ENCODE data around the gene CCNDBP1. TPM values are rescaled to one million over a fixed set of nuclear protein-coding genes. Genes with fewer than 3 reads are reported as not detected.
"Not testable (repeated sequence)": the region's sequence is repeated elsewhere in the genome, so short reads cannot be mapped to it uniquely, and the experiment has no call there.

Gene CCNDBP1
- total RNA-seq, 1 experiment from 2014 or later, result 38.9 TPM

- DNase-seq (ENCODE audit: low spot score), result no peak
- in situ Hi-C loops (cut with HindIII; ENCODE audit: low sequenced_read_pairs), result no loop called here
Measured at GRCh38 chr15:43189296-43189695, 4.1 kb downstream of the CCNDBP1 start.

- DNase-seq (ENCODE audit: low spot score), result peak; percentile 17
- in situ Hi-C loops (cut with HindIII; ENCODE audit: low sequenced_read_pairs), result no loop called here
Measured at GRCh38 chr15:43190178-43190577, 5.0 kb downstream of the CCNDBP1 start.

GRCh38 chr15:43193710-43194109, 8.5 kb downstream of the CCNDBP1 start:
- in situ Hi-C loops (cut with HindIII; ENCODE audit: low sequenced_read_pairs), result no loop called here
- DNase-seq (ENCODE audit: low spot score), result no peak

GRCh38 chr15:43194795-43195194, 9.6 kb downstream of the CCNDBP1 start:
- DNase-seq (ENCODE audit: low spot score), result no peak
- in situ Hi-C loops (cut with HindIII; ENCODE audit: low sequenced_read_pairs), result no loop called here

- in situ Hi-C loops (cut with HindIII; ENCODE audit: low sequenced_read_pairs), result no loop called here
- no peak for DNase-seq (ENCODE audit: low spot score)
Measured at GRCh38 chr15:43196760-43197548, 11.8 kb downstream of the CCNDBP1 start.

GRCh38 chr15:43197773-43198172, 12.6 kb downstream of the CCNDBP1 start:
- DNase-seq (ENCODE audit: low spot score); in situ Hi-C loops (cut with HindIII; ENCODE audit: low sequenced_read_pairs): not testable (repeated sequence)

GRCh38 chr15:43198556-43198955, 13.4 kb downstream of the CCNDBP1 start:
- in situ Hi-C loops (cut with HindIII; ENCODE audit: low sequenced_read_pairs); DNase-seq (ENCODE audit: low spot score): not testable (repeated sequence)

- in situ Hi-C loops (cut with HindIII; ENCODE audit: low sequenced_read_pairs), result no loop called here
Measured at GRCh38 chr15:43198992-43199391, 13.8 kb downstream of the CCNDBP1 start.

GRCh38 chr15:43199945-43200488, 14.8 kb downstream of the CCNDBP1 start:
- in situ Hi-C loops (cut with HindIII; ENCODE audit: low sequenced_read_pairs), result no loop called here

More at GRCh38 chr15:43198992-43199391, 13.8 kb downstream of the CCNDBP1 start:
- no peak for DNase-seq (ENCODE audit: low spot score)

GRCh38 chr15:43204016-43204901, 19.1 kb downstream of the CCNDBP1 start:
- DNase-seq (ENCODE audit: low spot score), result peak; percentile 19
- in situ Hi-C loops (cut with HindIII; ENCODE audit: low sequenced_read_pairs), result no loop called here

More at GRCh38 chr15:43199945-43200488, 14.8 kb downstream of the CCNDBP1 start:
- DNase-seq (ENCODE audit: low spot score), result no peak

GRCh38 chr15:43206054-43206453, 20.9 kb downstream of the CCNDBP1 start:
- no peak for DNase-seq (ENCODE audit: low spot score)
- in situ Hi-C loops (cut with HindIII; ENCODE audit: low sequenced_read_pairs), result no loop called here

- no peak for DNase-seq (ENCODE audit: low spot score)
- in situ Hi-C loops (cut with HindIII; ENCODE audit: low sequenced_read_pairs), result no loop called here
Measured at GRCh38 chr15:43207024-43207423, 21.8 kb downstream of the CCNDBP1 start.

GRCh38 chr15:43208052-43209002, 23.1 kb downstream of the CCNDBP1 start:
- DNase-seq (ENCODE audit: low spot score), result no peak
- in situ Hi-C loops (cut with HindIII; ENCODE audit: low sequenced_read_pairs), result no loop called here

- no peak for DNase-seq (ENCODE audit: low spot score)
- in situ Hi-C loops (cut with HindIII; ENCODE audit: low sequenced_read_pairs), result no loop called here
Measured at GRCh38 chr15:43209059-43209824, 24.0 kb downstream of the CCNDBP1 start.

GRCh38 chr15:43210172-43210745, 25.1 kb downstream of the CCNDBP1 start:
- DNase-seq (ENCODE audit: low spot score), result no peak
- in situ Hi-C loops (cut with HindIII; ENCODE audit: low sequenced_read_pairs), result no loop called here

GRCh38 chr15:43210807-43211206, 25.6 kb downstream of the CCNDBP1 start:
- no peak for DNase-seq (ENCODE audit: low spot score)
- in situ Hi-C loops (cut with HindIII; ENCODE audit: low sequenced_read_pairs), result no loop called here

GRCh38 chr15:43211224-43211735, 26.1 kb downstream of the CCNDBP1 start:
- no peak for DNase-seq (ENCODE audit: low spot score)

GRCh38 chr15:43212299-43212698, 27.1 kb downstream of the CCNDBP1 start:
- no peak for DNase-seq (ENCODE audit: low spot score)
- in situ Hi-C loops (cut with HindIII; ENCODE audit: low sequenced_read_pairs), result no loop called here

More at GRCh38 chr15:43211224-43211735, 26.1 kb downstream of the CCNDBP1 start:
- in situ Hi-C loops (cut with HindIII; ENCODE audit: low sequenced_read_pairs), result no loop called here
